IMR-90 (cell line): ENCODE measurements around the gene HYAL1. TPM values are rescaled to one million over a fixed set of nuclear protein-coding genes. Genes with fewer than 3 reads are reported as not detected.

Experiments
- ATAC-seq: fragments of 200-7000 bp; cut with Tn5 transposase; 2 replicates; pipeline ENCODE4 v1.9.1; 2020; ENCODE audit warnings: low read depth, mild to moderate bottlenecking, moderate library complexity
- BruUV-seq: library from RNA; stranded (reverse); fragments of 400-500 nt; replicated peaks from 2 replicates; lab custom pipeline; 2021; lab: Mats Ljungman, UMichigan
- CTCF ChIA-PET: fragments of 300-600 bp; formaldehyde crosslinking; extraction: SDS; loops from one replicate; lab custom pipeline; 2021; ENCODE audit warnings: antibody characterized with exemption; lab: Yijun Ruan, JAX
- POLR2A ChIA-PET: fragments of 300-600 bp; sonication (Branson Sonifier 250); formaldehyde crosslinking; loops from one replicate; lab custom pipeline; 2022; ENCODE audit warnings: antibody characterized with exemption; ENCODE audit not compliant: unreplicated experiment; lab: Charles Lee
- DNase-seq: peaks from one replicate; pipeline ENCODE4 v3.0.0; 2013
- H2AFZ ChIP-seq: replicated peaks from 2 replicates; pipeline ENCODE3; 2013; ENCODE audit warnings: low read length, mild to moderate bottlenecking; ENCODE audit not compliant: poor library complexity
- H2AK5ac ChIP-seq: 2 replicates; pipeline ENCODE4 v1.6.1; 2013; ENCODE audit warnings: low read depth, low read length, inconsistent platforms
- H2AK9ac ChIP-seq: replicated peaks from 2 replicates; pipeline ENCODE3; 2013; ENCODE audit warnings: mild to moderate bottlenecking, low read depth, low read length, moderate library complexity; ENCODE audit not compliant: poor library complexity
- H2BK120ac ChIP-seq: 2 replicates; pipeline ENCODE4 v1.6.1; 2013; ENCODE audit warnings: low read depth, low read length, inconsistent platforms
- H2BK15ac ChIP-seq: 3 replicates; pipeline ENCODE4 v1.6.1; 2013; ENCODE audit warnings: low read depth, low read length, inconsistent platforms
- H2BK20ac ChIP-seq: 2 replicates; pipeline ENCODE4 v1.6.1; 2013; ENCODE audit warnings: low read depth, mild to moderate bottlenecking, inconsistent platforms, low read length, moderate library complexity
- H2BK5ac ChIP-seq: 2 replicates; pipeline ENCODE4 v1.6.1; 2013; ENCODE audit warnings: mild to moderate bottlenecking, low read depth, low read length, inconsistent platforms; ENCODE audit not compliant: poor library complexity, severe bottlenecking
- H3K14ac ChIP-seq: replicated peaks from 2 replicates; pipeline ENCODE4 v1.6.1; 2013; ENCODE audit warnings: low read depth, low read length, inconsistent platforms
- H3K18ac ChIP-seq: 2 replicates; pipeline ENCODE4 v1.6.1; 2013; ENCODE audit warnings: low read depth, low read length, control low read depth
- H3K23ac ChIP-seq: 2 replicates; pipeline ENCODE4 v1.6.1; 2013; ENCODE audit warnings: low read depth, low read length, inconsistent platforms
- H3K27ac ChIP-seq: 2 replicates; pipeline ENCODE4 v1.5.1; 2013; ENCODE audit warnings: mild to moderate bottlenecking, control low read depth, low read length; ENCODE audit not compliant: insufficient read depth
- H3K27me3 ChIP-seq: 2 replicates; pipeline ENCODE4 v1.6.1; 2013; ENCODE audit warnings: low read length; ENCODE audit not compliant: control insufficient read depth, insufficient read depth
- H3K36me3 ChIP-seq: 2 replicates; pipeline ENCODE4 v1.6.1; 2013; ENCODE audit warnings: low read length, mixed read lengths; ENCODE audit not compliant: control insufficient read depth, insufficient read depth
- H3K4ac ChIP-seq: 2 replicates; pipeline ENCODE4 v1.6.1; 2013; ENCODE audit warnings: low read depth, low read length, inconsistent platforms
- H3K4me1 ChIP-seq: 2 replicates; pipeline ENCODE4 v1.6.1; 2013; ENCODE audit warnings: low read length, mixed read lengths; ENCODE audit not compliant: control insufficient read depth, insufficient read depth
- H3K4me2 ChIP-seq: 2 replicates; pipeline ENCODE4 v1.6.1; 2013; ENCODE audit warnings: low read depth, mild to moderate bottlenecking, control low read depth, low read length, moderate library complexity
- H3K4me3 ChIP-seq: 2 replicates; pipeline ENCODE4 v1.5.1; 2013; ENCODE audit warnings: low read depth, mild to moderate bottlenecking, control low read depth, low read length, moderate library complexity; ENCODE audit not compliant: insufficient read depth
- H3K56ac ChIP-seq: 2 replicates; pipeline ENCODE4 v1.6.1; 2013; ENCODE audit warnings: low read length, inconsistent platforms; ENCODE audit not compliant: insufficient read depth; ENCODE audit errors: extremely low read depth
- H3K79me1 ChIP-seq, 2 experiments: 2 replicates each; pipeline ENCODE4 v1.6.1; 2013; ENCODE audit warnings: low read length in 2 of 2, inconsistent platforms in 1 of 2, low read depth in 1 of 2
- H3K9ac ChIP-seq: 2 replicates; pipeline ENCODE4 v1.6.1; 2013; ENCODE audit warnings: low read depth, low read length, control low read depth
- H3K9me1 ChIP-seq: 2 replicates; pipeline ENCODE4 v1.6.1; 2013; ENCODE audit warnings: low read length, inconsistent platforms; ENCODE audit not compliant: insufficient read depth
- H3K9me3 ChIP-seq: 2 replicates; pipeline ENCODE4 v1.6.1; 2013; ENCODE audit warnings: low read length; ENCODE audit not compliant: control insufficient read depth, insufficient read depth
- H4K20me1 ChIP-seq: 2 replicates; pipeline ENCODE4 v1.6.1; 2013; ENCODE audit warnings: low read length, inconsistent platforms; ENCODE audit not compliant: insufficient read depth
- H4K5ac ChIP-seq: 2 replicates; pipeline ENCODE4 v1.6.1; 2013; ENCODE audit warnings: mild to moderate bottlenecking, low read depth, low read length, control low read depth
- H4K8ac ChIP-seq, 2 experiments: 2 replicates each; pipeline ENCODE4 v1.6.1; 2013; ENCODE audit warnings: low read depth in 2 of 2, low read length in 2 of 2, control low read depth in 1 of 2, inconsistent platforms in 1 of 2
- H4K91ac ChIP-seq: 2 replicates; pipeline ENCODE4 v1.6.1; 2013; ENCODE audit warnings: low read depth, low read length, inconsistent platforms; ENCODE audit not compliant: insufficient read depth
- BHLHE40 ChIP-seq: fragments of 150-350 bp; IDR thresholded peaks from 2 replicates; pipeline ENCODE4 v1.6.1; 2016; ENCODE audit warnings: mild to moderate bottlenecking, low read depth, low read length
- CHD1 ChIP-seq: IDR thresholded peaks from 2 replicates; pipeline ENCODE4 v1.6.1; 2012; ENCODE audit warnings: low read depth, low read length, improper control_type of control experiment
- CTCF ChIP-seq: conservative IDR thresholded peaks from 2 replicates; pipeline ENCODE4 v1.5.1; 2012; ENCODE audit warnings: mild to moderate bottlenecking, low read depth, low read length, improper control_type of control experiment
- ELK1 ChIP-seq: fragments of 150-350 bp; IDR thresholded peaks from 2 replicates; pipeline ENCODE4 v1.6.1; 2016; ENCODE audit warnings: low read depth, mild to moderate bottlenecking, low read length, moderate library complexity, borderline replicate concordance
- MAFK ChIP-seq: IDR thresholded peaks from 2 replicates; pipeline ENCODE4 v1.6.1; 2012; ENCODE audit warnings: low read depth, low read length, improper control_type of control experiment
- MXI1 ChIP-seq: IDR thresholded peaks from 2 replicates; pipeline ENCODE4 v1.6.1; 2012; ENCODE audit warnings: low read depth, mild to moderate bottlenecking, low read length, moderate library complexity, borderline replicate concordance
- NFE2L2 ChIP-seq: fragments of 150-350 bp; IDR thresholded peaks from 2 replicates; pipeline ENCODE4 v1.6.1; 2016; ENCODE audit warnings: low read depth, mild to moderate bottlenecking, low read length
- POLR2A ChIP-seq: IDR thresholded peaks from 2 replicates; pipeline ENCODE4 v1.6.1; 2012; ENCODE audit warnings: mild to moderate bottlenecking, low read depth, low read length
- RAD21 ChIP-seq: IDR thresholded peaks from 2 replicates; pipeline ENCODE4 v1.6.1; 2012; ENCODE audit warnings: low read length, improper control_type of control experiment
- RCOR1 ChIP-seq: IDR thresholded peaks from 2 replicates; pipeline ENCODE4 v1.6.1; 2012; ENCODE audit warnings: mild to moderate bottlenecking, low read length, improper control_type of control experiment; ENCODE audit not compliant: insufficient replicate concordance
- SMC3 ChIP-seq: fragments of 150-350 bp; IDR thresholded peaks from 2 replicates; pipeline ENCODE4 v1.6.1; 2016; ENCODE audit warnings: low read depth, mild to moderate bottlenecking, antibody characterized with exemption, low read length, moderate library complexity
- USF2 ChIP-seq: fragments of 150-350 bp; IDR thresholded peaks from 2 replicates; pipeline ENCODE4 v1.6.1; 2017; ENCODE audit warnings: mild to moderate bottlenecking, antibody characterized with exemption, low read length, low read depth
- WGBS, 2 experiments: methylation state at CpG; one replicate each; pipeline versions ENCODE4 v1.1.5 to v1.1.7; 2013; ENCODE audit warnings: missing lambda C conversion rate in 2 of 2; ENCODE audit not compliant: insufficient read length in 1 of 2; ENCODE audit errors: extremely low coverage in 2 of 2; 5-methylcytosine and 5-hydroxymethylcytosine counted together
- dilution Hi-C: fragments of 300-500 bp; cut with HindIII; formaldehyde crosslinking; loops from one replicate; pipeline ENCODE4 v1.14.3; 2018; ENCODE audit warnings: low sequenced_read_pairs; ENCODE audit not compliant: unreplicated experiment
- in situ Hi-C: fragments of 300-500 bp; cut with MboI; formaldehyde crosslinking; loops from 3 replicates; pipeline ENCODE4 v1.14.3; 2019; ENCODE audit warnings: low sequenced_read_pairs, inconsistent platforms, mixed read lengths
- intact Hi-C: fragments of 100-400 bp; cut with micrococcal nuclease; formaldehyde crosslinking; loops from 2 replicates; pipeline ENCODE4 v1.10.0; 2022
- polyA plus RNA-seq, 3 experiments: library from polyadenylated mRNA; depleted of rRNA; stranded (reverse); fragments of >200 nt; gene quantifications; 2 replicates each; pipeline ENCODE4 v1.2.3, GENCODE V29; 2012; ENCODE audit warnings: low replicate concordance in 1 of 3
- total RNA-seq: library from RNA; depleted of rRNA; stranded (reverse); fragments of >200 nt; gene quantifications from 2 replicates; pipeline ENCODE4 v1.2.3, GENCODE V29; 2012

The HYAL1 gene
- total and polyA plus RNA-seq, 2 of the 4 experiments (the other 2 are of a cell fraction) = 0.32 to 0.36 TPM

- no peaks in the 10 kb centered on the region for H3K9me3 ChIP-seq
- no peak overlapping the region for H2AK9ac ChIP-seq
- H3K14ac ChIP-seq = no peak overlapping the region
- WGBS, 2 experiments = 100% methylated on average over 1 of the region's 8 CpGs; no CpG with 5 or more reads in 1 of the 2 experiments
- peaks cover 2% of the 10 kb centered on the region for H4K20me1 ChIP-seq
- ATAC-seq = no peak
- H4K5ac ChIP-seq = no peak overlapping the region
- H3K27ac ChIP-seq = no peak overlapping the region
- peaks cover 9% of the 10 kb centered on the region; the same call in 1 of the 2 replicates for H3K36me3 ChIP-seq
- H3K27me3 ChIP-seq = no peaks in the 10 kb centered on the region
- in situ Hi-C loops = loop anchor here (5.0 to 25.0 kb wide), 4 partner anchors 202 to 1817 kb away; partner anchors contain the start of genes ABHD14B, GPR62, MANF and PCBP4
- no peaks in the 10 kb centered on the region; the same call in none of the 2 replicates for H3K9me1 ChIP-seq
- no peak overlapping the region for H4K8ac ChIP-seq
- H3K4me1 ChIP-seq = peaks cover 15% of the 10 kb centered on the region
- no peak overlapping the region for H2BK20ac ChIP-seq
- H4K91ac ChIP-seq = no peak overlapping the region
- no peak overlapping the region for H3K23ac ChIP-seq
- ChIA-PET CTCF (interaction anchor here (0.6 kb wide), 1 partner anchor 197 kb away, joined by 5 read pairs; no protein-coding TSS in a partner anchor), POLR2A (no interaction called here)
- TF ChIP-seq CHD1 (no peak), CTCF (no peak), SMC3 (no peak), USF2 (no peak), MAFK (no peak), NFE2L2 (no peak), RAD21 (no peak), POLR2A (no peak), ELK1 (no peak), RCOR1 (no peak), MXI1 (no peak), BHLHE40 (no peak)
- peak overlapping the region; percentile 48; the same call in 1 of the 2 replicates for H3K4me3 ChIP-seq
- no peak overlapping the region for H2BK120ac ChIP-seq
- dilution Hi-C loops = no loop called here
- peaks cover 9 to 20% of the 10 kb centered on the region in 2 experiments for H3K79me1 ChIP-seq
- H3K18ac ChIP-seq = no peak overlapping the region
- intact Hi-C loops = loop anchor here (5.0 kb wide), 1 partner anchor 1042 kb away; the partner anchor contains the start of gene MANF
- no peak overlapping the region for H3K4ac ChIP-seq
- DNase-seq = no peak
- H2AK5ac ChIP-seq = no peak overlapping the region
- H3K4me2 ChIP-seq = peak overlapping the region; percentile 99
- no TSS peak for BruUV-seq
- H3K9ac ChIP-seq = no peak overlapping the region
- no peak overlapping the region for H2BK5ac ChIP-seq
- no peak overlapping the region for H3K56ac ChIP-seq
- H2AFZ ChIP-seq = peak overlapping the region; percentile 95
- H2BK15ac ChIP-seq = no peak overlapping the region
Measured at GRCh38 chr3:50345008-50345407, 41.6 kb upstream of the HYAL1 start.
